H1 (cell line): Measurements from ENCODE around the gene ROGDI. TPM values are rescaled to one million over a fixed set of nuclear protein-coding genes. Genes with fewer than 3 reads are reported as not detected.

Experiments used
- CTCF ChIA-PET: fragments of 300-600 bp; sonication (Branson Sonifier 250); formaldehyde crosslinking; loops from one replicate; lab custom pipeline; 2021; ENCODE audit not compliant: partially characterized antibody; lab: Charles Lee
- POLR2A ChIA-PET: fragments of 300-600 bp; sonication (Branson Sonifier 250); formaldehyde crosslinking; loops from one replicate; lab custom pipeline; 2021; ENCODE audit warnings: inconsistent platforms; ENCODE audit not compliant: partially characterized antibody; lab: Charles Lee
- DNase-seq, 2 experiments: peaks; one replicate each; pipeline versions ENCODE4 v3.0.0 to v3.0.0-alpha.2; 2010 to 2022; ENCODE audit warnings: low spot score in 2 of 2, low read depth in 1 of 2, mixed read lengths in 1 of 2
- FAIRE-seq: peaks from 2 replicates; lab custom pipeline; 2011; peaks lifted over from hg19 to GRCh38; lab: Jason Lieb, UNC
- H2AFZ ChIP-seq: 2 replicates; pipeline ENCODE4 v1.8.1; 2012; ENCODE audit warnings: low read length, inconsistent platforms
- H2AK5ac ChIP-seq: 2 replicates; pipeline ENCODE4 v1.6.1; 2013; ENCODE audit warnings: low read depth, low read length
- H2BK120ac ChIP-seq: replicated peaks from 2 replicates; pipeline ENCODE3; 2013; ENCODE audit warnings: low read depth, low read length, inconsistent platforms
- H2BK12ac ChIP-seq: 2 replicates; pipeline ENCODE4 v1.6.1; 2013; ENCODE audit warnings: low read depth, low read length
- H2BK15ac ChIP-seq: 2 replicates; pipeline ENCODE4 v1.6.1; 2013; ENCODE audit warnings: low read length
- H2BK20ac ChIP-seq: 2 replicates; pipeline ENCODE4 v1.6.1; 2013; ENCODE audit warnings: low read length
- H2BK5ac ChIP-seq: 2 replicates; pipeline ENCODE4 v1.6.1; 2013; ENCODE audit warnings: low read depth, low read length
- H3K14ac ChIP-seq: 2 replicates; pipeline ENCODE4 v1.6.1; 2013; ENCODE audit warnings: inconsistent platforms; ENCODE audit not compliant: insufficient read length
- H3K18ac ChIP-seq: 2 replicates; pipeline ENCODE4 v1.6.1; 2013; ENCODE audit warnings: low read length; ENCODE audit errors: extremely low read depth
- H3K23ac ChIP-seq: 2 replicates; pipeline ENCODE4 v1.6.1; 2013; ENCODE audit warnings: inconsistent platforms; ENCODE audit not compliant: insufficient read length
- H3K23me2 ChIP-seq: 2 replicates; pipeline ENCODE4 v1.6.1; 2013; ENCODE audit warnings: low read depth, low read length
- H3K27ac ChIP-seq: 2 replicates; pipeline ENCODE4 v1.6.1; 2011; ENCODE audit warnings: low read depth, low read length, inconsistent platforms
- H3K27me3 ChIP-seq, 4 experiments: replicated peaks in 1 of 4; 1 replicate in 1 of 4; 2 replicates in 3 of 4; pipeline versions ENCODE4 v1.6.1 to v1.8.1; 2011 to 2013; ENCODE audit warnings: low read length in 3 of 4, mild to moderate bottlenecking in 3 of 4, inconsistent platforms in 2 of 4, mixed read lengths in 2 of 4, moderate library complexity in 1 of 4; ENCODE audit not compliant: control insufficient read depth in 3 of 4, insufficient read depth in 3 of 4; ENCODE audit errors: extremely low read depth in 1 of 4
- H3K36me3 ChIP-seq, 4 experiments: 2 replicates each; pipeline versions ENCODE4 v1.6.1 to v1.8.1; 2011 to 2013; ENCODE audit warnings: mild to moderate bottlenecking in 4 of 4, low read length in 3 of 4, moderate library complexity in 2 of 4, control low read depth in 1 of 4, inconsistent platforms in 1 of 4; ENCODE audit not compliant: insufficient read depth in 4 of 4, control insufficient read depth in 2 of 4
- H3K4ac ChIP-seq: replicated peaks from 2 replicates; pipeline ENCODE3; 2013; ENCODE audit warnings: low read length, low read depth, mixed read lengths, inconsistent platforms; ENCODE audit not compliant: insufficient read length
- H3K4me1 ChIP-seq, 4 experiments: replicated peaks in 1 of 4; 1 replicate in 1 of 4; 2 replicates in 3 of 4; pipeline versions ENCODE4 v1.6.1 to v1.8.1; 2011 to 2013; ENCODE audit warnings: low read length in 3 of 4, inconsistent platforms in 2 of 4, mixed read lengths in 1 of 4; ENCODE audit not compliant: insufficient read depth in 4 of 4, control insufficient read depth in 3 of 4
- H3K4me2 ChIP-seq, 2 experiments: 2 replicates each; pipeline versions ENCODE4 v1.6.1 to v1.8.1; 2011 to 2013; ENCODE audit warnings: low read depth in 2 of 2, low read length in 2 of 2, control low read depth in 1 of 2, inconsistent platforms in 1 of 2, mild to moderate bottlenecking in 1 of 2; ENCODE audit not compliant: insufficient read depth in 1 of 2
- H3K4me3 ChIP-seq, 4 experiments: fragments of 200-600, 300-600 bp in 1 of 4; sonication (generic), shearing (Covaris generic), sonication (Bioruptor Twin) in 1 of 4; 2 replicates each; pipeline versions ENCODE4 v1.5.1 to v1.8.1; 2011 to 2016; ENCODE audit warnings: low read length in 4 of 4, low read depth in 3 of 4, control low read depth in 2 of 4, inconsistent platforms in 2 of 4, mild to moderate bottlenecking in 2 of 4, mixed read lengths in 1 of 4, moderate library complexity in 1 of 4; ENCODE audit not compliant: insufficient read depth in 2 of 4; ENCODE audit errors: extremely low read depth in 1 of 4
- H3K56ac ChIP-seq: replicated peaks from 2 replicates; pipeline ENCODE3; 2013; ENCODE audit warnings: low read depth, mild to moderate bottlenecking, mixed read lengths, low read length, inconsistent platforms; ENCODE audit not compliant: insufficient read length
- H3K79me1 ChIP-seq: 2 replicates; pipeline ENCODE4 v1.6.1; 2013; ENCODE audit warnings: low read depth, low read length, control low read depth
- H3K79me2 ChIP-seq, 2 experiments: 2 replicates each; pipeline versions ENCODE4 v1.6.1 to v1.8.1; 2012 to 2013; ENCODE audit warnings: low read length in 2 of 2, mild to moderate bottlenecking in 2 of 2, inconsistent platforms in 1 of 2; ENCODE audit not compliant: insufficient read depth in 2 of 2, control insufficient read depth in 1 of 2
- H3K9ac ChIP-seq, 4 experiments: replicated peaks in 1 of 4; 1 replicate in 1 of 4; 2 replicates in 3 of 4; pipeline versions ENCODE4 v1.6.1 to v1.8.1; 2011 to 2013; ENCODE audit warnings: low read depth in 3 of 4, low read length in 3 of 4, control low read depth in 2 of 4, mild to moderate bottlenecking in 2 of 4, moderate library complexity in 2 of 4, inconsistent platforms in 1 of 4; ENCODE audit errors: extremely low read depth in 1 of 4
- H3K9me3 ChIP-seq, 2 experiments: 2 replicates each; pipeline versions ENCODE4 v1.6.1 to v1.8.1; 2012 to 2013; ENCODE audit warnings: mild to moderate bottlenecking in 2 of 2, moderate library complexity in 2 of 2, control low read depth in 1 of 2, inconsistent platforms in 1 of 2, low read depth in 1 of 2, low read length in 1 of 2, mixed read lengths in 1 of 2; ENCODE audit not compliant: insufficient read depth in 2 of 2
- H4K20me1 ChIP-seq, 2 experiments: replicated peaks in 1 of 2; 2 replicates each; pipeline versions ENCODE3 to v1.8.1; 2011 to 2013; ENCODE audit warnings: inconsistent platforms in 2 of 2, low read length in 2 of 2, mild to moderate bottlenecking in 1 of 2; ENCODE audit not compliant: insufficient read depth in 2 of 2, control insufficient read depth in 1 of 2
- H4K5ac ChIP-seq: 2 replicates; pipeline ENCODE4 v1.6.1; 2013; ENCODE audit warnings: low read length, low read depth, mixed read lengths, inconsistent platforms; ENCODE audit not compliant: insufficient read length
- H4K8ac ChIP-seq: 2 replicates; pipeline ENCODE4 v1.8.0; 2013; ENCODE audit warnings: mild to moderate bottlenecking, moderate library complexity, low read length, inconsistent platforms; ENCODE audit not compliant: insufficient read depth; ENCODE audit errors: extremely low read depth
- H4K91ac ChIP-seq: replicated peaks from 2 replicates; pipeline ENCODE3; 2013; ENCODE audit warnings: low read length, mixed read lengths, inconsistent platforms; ENCODE audit not compliant: insufficient read length
- CHD1 ChIP-seq: IDR thresholded peaks from 2 replicates; pipeline ENCODE4 v1.6.1; 2012; ENCODE audit warnings: low read depth, low read length, improper control_type of control experiment
- EGR1 ChIP-seq: IDR thresholded peaks from 2 replicates; pipeline ENCODE4 v1.6.1; 2011; ENCODE audit warnings: low read depth, low read length, borderline replicate concordance
- EP300 ChIP-seq, 2 experiments: IDR thresholded peaks; 1 replicate in 1 of 2; 2 replicates in 1 of 2; pipeline ENCODE4 v1.6.1; 2011 to 2012; ENCODE audit warnings: low read depth in 2 of 2, low read length in 2 of 2, mild to moderate bottlenecking in 2 of 2, borderline replicate concordance in 1 of 2, inconsistent platforms in 1 of 2, moderate library complexity in 1 of 2
- GTF2F1 ChIP-seq: IDR thresholded peaks from 2 replicates; pipeline ENCODE4 v1.6.1; 2012; ENCODE audit warnings: low read depth, low read length, improper control_type of control experiment, borderline replicate concordance
- HDAC2 ChIP-seq, 2 experiments: fragments of 300-600 bp in 1 of 2; sonication (generic) in 1 of 2; IDR thresholded peaks; 2 replicates each; pipeline ENCODE4 v1.6.1; 2011 to 2012; ENCODE audit warnings: low read depth in 2 of 2, low read length in 2 of 2, mild to moderate bottlenecking in 2 of 2, moderate library complexity in 2 of 2, borderline replicate concordance in 1 of 2, inconsistent platforms in 1 of 2
- RBBP5 ChIP-seq: IDR thresholded peaks from 2 replicates; pipeline ENCODE4 v1.7.1; 2012; ENCODE audit warnings: low read depth, mild to moderate bottlenecking, inconsistent platforms, low read length, moderate library complexity, borderline replicate concordance
- SIX5 ChIP-seq: IDR thresholded peaks from 2 replicates; pipeline ENCODE4 v1.6.1; 2011; ENCODE audit warnings: mild to moderate bottlenecking, low read depth, low read length
- SP2 ChIP-seq: IDR thresholded peaks from 2 replicates; pipeline ENCODE4 v1.6.1; 2012; ENCODE audit warnings: mild to moderate bottlenecking, low read length, inconsistent platforms
- SP4 ChIP-seq: IDR thresholded peaks from 2 replicates; pipeline ENCODE4 v1.6.1; 2012; ENCODE audit warnings: low read length, inconsistent platforms
- TAF1 ChIP-seq: IDR thresholded peaks from 2 replicates; pipeline ENCODE4 v1.6.1; 2011; ENCODE audit warnings: mild to moderate bottlenecking, low read depth, low read length
- WGBS, 2 experiments: shearing (Covaris generic) in 1 of 2; methylation state at CpG; one replicate each; pipeline versions ENCODE4 v1.1.6 to v1.1.7; 2013 to 2015; ENCODE audit warnings: low lambda C conversion rate in 2 of 2, mixed read lengths in 2 of 2, inconsistent platforms in 1 of 2, low coverage in 1 of 2, missing lambda C conversion rate in 1 of 2; ENCODE audit not compliant: insufficient replicate concordance in 2 of 2, insufficient coverage in 1 of 2, insufficient read length in 1 of 2; ENCODE audit errors: extremely low coverage in 1 of 2, missing lambda C conversion rate in 1 of 2; 5-methylcytosine and 5-hydroxymethylcytosine counted together
- polyA plus RNA-seq, 7 experiments: library from polyadenylated mRNA; depleted of rRNA in 3 of 7; stranded (reverse) in 5 of 7; unstranded in 2 of 7; fragments of >200 nt in 5 of 7; fragments of 200-250 nt in 2 of 7; gene quantifications; 1 replicate in 5 of 7; 2 replicates in 1 of 7; 4 replicates in 1 of 7; pipeline versions ENCODE4 v1.2.1 to v1.2.3, GENCODE V29; 2011 to 2013; ENCODE audit warnings: missing spikeins in 2 of 7, mixed read lengths in 2 of 7
- total RNA-seq: library from RNA; stranded (reverse); fragmentation: NEBNext Ultra II Directional; extraction: Animal tissue kit (Norgen Biotek cat#: 25700); gene quantifications from 2 replicates; pipeline ENCODE4 v1.2.1, GENCODE V29; 2021

Gene ROGDI
- total and polyA plus RNA-seq, 2 of the 8 experiments (the other 6 are each of a cell fraction or from before 2014, with no cell fraction given): 27.4 to 68.4 TPM

GRCh38 chr16:4846901-4847773 lies 44.7 kb upstream of the ROGDI start, which contains the start of the genes GLYR1 and UBN1:
TSS of gene GLYR1 (minus strand) at chr16:4847288. CDS start at chr16:4847265, 23 bp downstream.
TSS of gene UBN1 (plus strand) at chr16:4847481. CDS start at chr16:4852918, 5,437 bp downstream.
- 2% methylated on average over 78 of the region's 126 CpGs; no CpG with 5 or more reads in 1 of the 2 experiments for WGBS, 2 experiments
- H2AFZ ChIP-seq: no peak within 1 kb of the TSS
- CTCF ChIA-PET: interaction anchor here (1.0 kb wide), 1 partner anchor 10 kb away, joined by 3 read pairs; no protein-coding TSS in a partner anchor
- peak; percentile 96; the same call in 1 of the 2 replicates for TF ChIP-seq RBBP5
- TF ChIP-seq SIX5: no peak
- TF ChIP-seq HDAC2 (IDR thresholded peaks at IDR 0.05; ENCODE audit: borderline replicate concordance in 1 of 2, low read depth in 2 of 2, low read length in 2 of 2): no peak; a peak in 1 of 4 replicates
- no peak for TF ChIP-seq SP2
- peak; percentile 53; the same call in 1 of the 2 replicates for TF ChIP-seq GTF2F1
- TF ChIP-seq EP300 (IDR thresholded peaks at IDR 0.05; ENCODE audit: borderline replicate concordance in 1 of 2, low read depth in 2 of 2, low read length in 2 of 2): no peak
- TF ChIP-seq SP4: no peak
- no peak for TF ChIP-seq CHD1
- TF ChIP-seq EGR1: no peak; the same call in 1 of the 2 replicates
- peak; percentile 94 for TF ChIP-seq TAF1

More at GRCh38 chr16:4846901-4847773, 44.7 kb upstream of the ROGDI start, which contains the start of the genes GLYR1 and UBN1:
- peak within 1 kb of the TSS; percentile 89 to 94 (median 91) for H3K9ac ChIP-seq
- POLR2A ChIA-PET: interaction anchor here (0.7 to 2.4 kb wide), 12 partner anchors 9 to 170 kb away, joined by 3 to 12 read pairs (median 4); partner anchors contain the start of genes ANKS3, DNAAF8, NUDT16L1 and PPL
- peak within 1 kb of the TSS; percentile 88 for H4K5ac ChIP-seq
- H2BK12ac ChIP-seq: no peak within 1 kb of the TSS
- H3K56ac ChIP-seq: peak within 1 kb of the TSS; percentile 64
- no peak within 1 kb of the TSS for H3K4ac ChIP-seq
- no peak within 1 kb of the TSS for H2BK120ac ChIP-seq
- H3K9me3 ChIP-seq: no peaks in the 10 kb centered on the region
- FAIRE-seq (no peak), DNase-seq (peak; percentile 85 to 100)
- H2AK5ac ChIP-seq: no peak within 1 kb of the TSS
- H4K8ac ChIP-seq: peak within 1 kb of the TSS; percentile 98
- H3K18ac ChIP-seq: no peak within 1 kb of the TSS
- peak within 1 kb of the TSS; percentile 88 to 95 (median 90) for H3K4me3 ChIP-seq
- peaks cover 9% of the 10 kb centered on the region for H3K23me2 ChIP-seq
- H4K91ac ChIP-seq: no peak within 1 kb of the TSS
- H3K36me3 ChIP-seq: peaks cover 8 to 32% (median 22%) of the 10 kb centered on the region in 4 experiments; a peak in 7 of 8 replicates
- peaks cover 10% of the 10 kb centered on the region for H3K79me1 ChIP-seq
- peak within 1 kb of the TSS; percentile 95 to 96 for H3K4me2 ChIP-seq
- no peak within 1 kb of the TSS for H3K23ac ChIP-seq
- H3K4me1 ChIP-seq: peaks cover 3 to 11% (median 5%) of the 10 kb centered on the region in 4 experiments; a peak in 6 of 7 replicates
- no peak within 1 kb of the TSS for H2BK20ac ChIP-seq
- H3K27ac ChIP-seq: peak within 1 kb of the TSS; percentile 87
- peak within 1 kb of the TSS; percentile 66; the same call in 1 of the 2 replicates for H2BK5ac ChIP-seq
- peaks cover 15 to 23% of the 10 kb centered on the region in 2 experiments for H4K20me1 ChIP-seq
- no peak within 1 kb of the TSS for H2BK15ac ChIP-seq
- H3K79me2 ChIP-seq: peaks cover 20 to 67% of the 10 kb centered on the region in 2 experiments
- H3K27me3 ChIP-seq: no peaks in the 10 kb centered on the region
- no peak within 1 kb of the TSS for H3K14ac ChIP-seq
